ENCODE data around the gene NAIP.
"Not testable (repeated sequence)": the region's sequence is repeated elsewhere in the genome, so short reads cannot be mapped to it uniquely, and the experiment has no call there.

Gene NAIP

GRCh38 chr5:70925211-70925562 is 100.0 kb downstream of the NAIP start:
- DNase-seq (ENCODE audit: insufficient read length, low spot score); FAIRE-seq: not testable (repeated sequence)

Measured in GM19239 (cell line).